ENCODE results near the gene MYH14. TPM values are rescaled to one million over a fixed set of nuclear protein-coding genes. Genes with fewer than 3 reads are reported as not detected.

The MYH14 gene
- total and polyA plus RNA-seq, 10 of the 15 experiments (the other 5 are each of a cell fraction or from before 2014, with no cell fraction given) = 0.06 to 0.69 (median 0.15) TPM; not detected in 4

DNA sequence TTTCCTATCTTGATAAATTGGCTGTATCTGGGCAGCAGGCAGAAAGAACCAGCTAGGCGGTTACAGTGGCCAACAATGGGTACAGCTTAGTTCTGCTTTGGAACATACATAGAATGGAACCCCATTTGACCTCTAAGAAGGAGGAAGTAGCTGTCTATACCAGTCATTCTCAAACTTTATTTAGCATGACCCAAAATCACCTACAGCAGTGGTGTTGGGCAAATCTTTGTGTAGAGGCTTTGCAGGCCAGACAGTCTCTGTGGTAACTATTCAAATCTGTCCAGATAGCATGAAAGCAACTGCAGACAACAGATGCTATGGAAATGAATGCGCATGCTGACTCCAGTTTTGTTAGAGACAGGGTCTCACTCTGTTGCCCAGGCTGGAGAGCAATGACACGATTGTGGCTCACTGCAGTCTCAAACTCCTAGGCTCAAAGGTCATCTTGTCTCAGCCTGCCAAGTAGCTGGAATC, 137.7 kb downstream of the MYH14 start (continued):
- TF ChIP-seq MYC (IDR thresholded peaks at IDR 0.05; ENCODE audit: insufficient read depth, insufficient read length, insufficient replicate concordance, low read length, severe bottlenecking) (no peak), CREB1 (IDR thresholded peaks at IDR 0.05; ENCODE audit: low read depth) (peak; percentile 25; the same call in 1 of the 2 replicates), MEF2B (IDR thresholded peaks at IDR 0.05; ENCODE audit: partially characterized antibody, poor library complexity, severe bottlenecking) (peak; percentile 78), SREBF2 (IDR thresholded peaks at IDR 0.05; ENCODE audit: low read length) (no peak), IKZF1 (conservative IDR thresholded peaks at IDR 0.05) (peak; percentile 60), TARDBP (IDR thresholded peaks at IDR 0.05; ENCODE audit: borderline replicate concordance) (no peak), RCOR1 (conservative IDR thresholded peaks at IDR 0.05; ENCODE audit: low read depth, low read length) (0 out of 2 replicates have a peak, but pooled peaks have one; percentile 22), SREBF1 (IDR thresholded peaks at IDR 0.05; ENCODE audit: low read length) (peak; percentile 12; the same call in 1 of the 2 replicates), ETV6 (conservative IDR thresholded peaks at IDR 0.05 in 1 of 2, IDR thresholded peaks at IDR 0.05 in 1 of 2; ENCODE audit: borderline replicate concordance in 1 of 2, low read depth in 1 of 2) (peak in 1 of 2 experiments; percentile 88; a peak in 2 of 4 replicates), TAF1 (IDR thresholded peaks at IDR 0.05; ENCODE audit: borderline replicate concordance, low read depth, low read length) (peak; percentile 36; the same call in 1 of the 2 replicates), SIX5 (IDR thresholded peaks at IDR 0.05; ENCODE audit: low read depth, low read length, severe bottlenecking) (no peak)
- TF ChIP-seq, protein P1, sequence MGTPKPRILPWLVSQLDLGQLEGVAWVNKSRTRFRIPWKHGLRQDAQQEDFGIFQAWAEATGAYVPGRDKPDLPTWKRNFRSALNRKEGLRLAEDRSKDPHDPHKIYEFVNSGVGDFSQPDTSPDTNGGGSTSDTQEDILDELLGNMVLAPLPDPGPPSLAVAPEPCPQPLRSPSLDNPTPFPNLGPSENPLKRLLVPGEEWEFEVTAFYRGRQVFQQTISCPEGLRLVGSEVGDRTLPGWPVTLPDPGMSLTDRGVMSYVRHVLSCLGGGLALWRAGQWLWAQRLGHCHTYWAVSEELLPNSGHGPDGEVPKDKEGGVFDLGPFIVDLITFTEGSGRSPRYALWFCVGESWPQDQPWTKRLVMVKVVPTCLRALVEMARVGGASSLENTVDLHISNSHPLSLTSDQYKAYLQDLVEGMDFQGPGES (IDR thresholded peaks at IDR 0.05) = no peak
- TF ChIP-seq, protein P2, sequence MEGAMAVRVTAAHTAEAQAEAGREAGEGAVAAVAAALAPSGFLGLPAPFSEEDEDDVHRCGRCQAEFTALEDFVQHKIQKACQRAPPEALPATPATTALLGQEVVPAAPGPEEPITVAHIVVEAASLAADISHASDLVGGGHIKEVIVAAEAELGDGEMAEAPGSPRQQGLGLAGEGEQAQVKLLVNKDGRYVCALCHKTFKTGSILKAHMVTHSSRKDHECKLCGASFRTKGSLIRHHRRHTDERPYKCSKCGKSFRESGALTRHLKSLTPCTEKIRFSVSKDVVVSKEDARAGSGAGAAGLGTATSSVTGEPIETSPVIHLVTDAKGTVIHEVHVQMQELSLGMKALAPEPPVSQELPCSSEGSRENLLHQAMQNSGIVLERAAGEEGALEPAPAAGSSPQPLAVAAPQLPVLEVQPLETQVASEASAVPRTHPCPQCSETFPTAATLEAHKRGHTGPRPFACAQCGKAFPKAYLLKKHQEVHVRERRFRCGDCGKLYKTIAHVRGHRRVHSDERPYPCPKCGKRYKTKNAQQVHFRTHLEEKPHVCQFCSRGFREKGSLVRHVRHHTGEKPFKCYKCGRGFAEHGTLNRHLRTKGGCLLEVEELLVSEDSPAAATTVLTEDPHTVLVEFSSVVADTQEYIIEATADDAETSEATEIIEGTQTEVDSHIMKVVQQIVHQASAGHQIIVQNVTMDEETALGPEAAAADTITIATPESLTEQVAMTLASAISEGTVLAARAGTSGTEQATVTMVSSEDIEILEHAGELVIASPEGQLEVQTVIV (IDR thresholded peaks at IDR 0.05; ENCODE audit: borderline replicate concordance, partially characterized antibody) = no peak
- TF ChIP-seq, protein P3, sequence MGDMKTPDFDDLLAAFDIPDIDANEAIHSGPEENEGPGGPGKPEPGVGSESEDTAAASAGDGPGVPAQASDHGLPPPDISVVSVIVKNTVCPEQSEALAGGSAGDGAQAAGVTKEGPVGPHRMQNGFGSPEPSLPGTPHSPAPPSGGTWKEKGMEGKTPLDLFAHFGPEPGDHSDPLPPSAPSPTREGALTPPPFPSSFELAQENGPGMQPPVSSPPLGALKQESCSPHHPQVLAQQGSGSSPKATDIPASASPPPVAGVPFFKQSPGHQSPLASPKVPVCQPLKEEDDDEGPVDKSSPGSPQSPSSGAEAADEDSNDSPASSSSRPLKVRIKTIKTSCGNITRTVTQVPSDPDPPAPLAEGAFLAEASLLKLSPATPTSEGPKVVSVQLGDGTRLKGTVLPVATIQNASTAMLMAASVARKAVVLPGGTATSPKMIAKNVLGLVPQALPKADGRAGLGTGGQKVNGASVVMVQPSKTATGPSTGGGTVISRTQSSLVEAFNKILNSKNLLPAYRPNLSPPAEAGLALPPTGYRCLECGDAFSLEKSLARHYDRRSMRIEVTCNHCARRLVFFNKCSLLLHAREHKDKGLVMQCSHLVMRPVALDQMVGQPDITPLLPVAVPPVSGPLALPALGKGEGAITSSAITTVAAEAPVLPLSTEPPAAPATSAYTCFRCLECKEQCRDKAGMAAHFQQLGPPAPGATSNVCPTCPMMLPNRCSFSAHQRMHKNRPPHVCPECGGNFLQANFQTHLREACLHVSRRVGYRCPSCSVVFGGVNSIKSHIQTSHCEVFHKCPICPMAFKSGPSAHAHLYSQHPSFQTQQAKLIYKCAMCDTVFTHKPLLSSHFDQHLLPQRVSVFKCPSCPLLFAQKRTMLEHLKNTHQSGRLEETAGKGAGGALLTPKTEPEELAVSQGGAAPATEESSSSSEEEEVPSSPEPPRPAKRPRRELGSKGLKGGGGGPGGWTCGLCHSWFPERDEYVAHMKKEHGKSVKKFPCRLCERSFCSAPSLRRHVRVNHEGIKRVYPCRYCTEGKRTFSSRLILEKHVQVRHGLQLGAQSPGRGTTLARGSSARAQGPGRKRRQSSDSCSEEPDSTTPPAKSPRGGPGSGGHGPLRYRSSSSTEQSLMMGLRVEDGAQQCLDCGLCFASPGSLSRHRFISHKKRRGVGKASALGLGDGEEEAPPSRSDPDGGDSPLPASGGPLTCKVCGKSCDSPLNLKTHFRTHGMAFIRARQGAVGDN (IDR thresholded peaks at IDR 0.05) = peak; percentile 85
- TF ChIP-seq, protein P4, sequence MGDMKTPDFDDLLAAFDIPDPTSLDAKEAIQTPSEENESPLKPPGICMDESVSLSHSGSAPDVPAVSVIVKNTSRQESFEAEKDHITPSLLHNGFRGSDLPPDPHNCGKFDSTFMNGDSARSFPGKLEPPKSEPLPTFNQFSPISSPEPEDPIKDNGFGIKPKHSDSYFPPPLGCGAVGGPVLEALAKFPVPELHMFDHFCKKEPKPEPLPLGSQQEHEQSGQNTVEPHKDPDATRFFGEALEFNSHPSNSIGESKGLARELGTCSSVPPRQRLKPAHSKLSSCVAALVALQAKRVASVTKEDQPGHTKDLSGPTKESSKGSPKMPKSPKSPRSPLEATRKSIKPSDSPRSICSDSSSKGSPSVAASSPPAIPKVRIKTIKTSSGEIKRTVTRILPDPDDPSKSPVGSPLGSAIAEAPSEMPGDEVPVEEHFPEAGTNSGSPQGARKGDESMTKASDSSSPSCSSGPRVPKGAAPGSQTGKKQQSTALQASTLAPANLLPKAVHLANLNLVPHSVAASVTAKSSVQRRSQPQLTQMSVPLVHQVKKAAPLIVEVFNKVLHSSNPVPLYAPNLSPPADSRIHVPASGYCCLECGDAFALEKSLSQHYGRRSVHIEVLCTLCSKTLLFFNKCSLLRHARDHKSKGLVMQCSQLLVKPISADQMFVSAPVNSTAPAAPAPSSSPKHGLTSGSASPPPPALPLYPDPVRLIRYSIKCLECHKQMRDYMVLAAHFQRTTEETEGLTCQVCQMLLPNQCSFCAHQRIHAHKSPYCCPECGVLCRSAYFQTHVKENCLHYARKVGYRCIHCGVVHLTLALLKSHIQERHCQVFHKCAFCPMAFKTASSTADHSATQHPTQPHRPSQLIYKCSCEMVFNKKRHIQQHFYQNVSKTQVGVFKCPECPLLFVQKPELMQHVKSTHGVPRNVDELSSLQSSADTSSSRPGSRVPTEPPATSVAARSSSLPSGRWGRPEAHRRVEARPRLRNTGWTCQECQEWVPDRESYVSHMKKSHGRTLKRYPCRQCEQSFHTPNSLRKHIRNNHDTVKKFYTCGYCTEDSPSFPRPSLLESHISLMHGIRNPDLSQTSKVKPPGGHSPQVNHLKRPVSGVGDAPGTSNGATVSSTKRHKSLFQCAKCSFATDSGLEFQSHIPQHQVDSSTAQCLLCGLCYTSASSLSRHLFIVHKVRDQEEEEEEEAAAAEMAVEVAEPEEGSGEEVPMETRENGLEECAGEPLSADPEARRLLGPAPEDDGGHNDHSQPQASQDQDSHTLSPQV (IDR thresholded peaks at IDR 0.05) = no peak
- TF ChIP-seq, protein P5, sequence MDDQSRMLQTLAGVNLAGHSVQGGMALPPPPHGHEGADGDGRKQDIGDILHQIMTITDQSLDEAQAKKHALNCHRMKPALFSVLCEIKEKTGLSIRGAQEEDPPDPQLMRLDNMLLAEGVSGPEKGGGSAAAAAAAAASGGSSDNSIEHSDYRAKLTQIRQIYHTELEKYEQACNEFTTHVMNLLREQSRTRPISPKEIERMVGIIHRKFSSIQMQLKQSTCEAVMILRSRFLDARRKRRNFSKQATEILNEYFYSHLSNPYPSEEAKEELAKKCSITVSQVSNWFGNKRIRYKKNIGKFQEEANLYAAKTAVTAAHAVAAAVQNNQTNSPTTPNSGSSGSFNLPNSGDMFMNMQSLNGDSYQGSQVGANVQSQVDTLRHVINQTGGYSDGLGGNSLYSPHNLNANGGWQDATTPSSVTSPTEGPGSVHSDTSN (IDR thresholded peaks at IDR 0.05; ENCODE audit: insufficient replicate concordance, low read depth, low read length) = no peak

Measured in GM12878 (cell line).